HepG2 (cell line): Measurements from ENCODE around the gene CDH11.

ENCODE experiments used
- ATF3 ChIP-seq: sonication (generic); formaldehyde crosslinking; IDR thresholded peaks from 2 replicates; pipeline ENCODE4 v1.4.0; 2020; ENCODE audit warnings: missing genetic modification reagents
- CEBPB ChIP-seq: IDR thresholded peaks from 2 replicates; pipeline ENCODE4 v1.6.1; 2011; ENCODE audit warnings: low read depth, low read length, improper control_type of control experiment, borderline replicate concordance
- CTCF ChIP-seq: sonication (generic); formaldehyde crosslinking; IDR thresholded peaks from 2 replicates; pipeline ENCODE4 v1.5.0; 2020; ENCODE audit warnings: mild to moderate bottlenecking, missing genetic modification reagents, moderate library complexity
- FOXA3 ChIP-seq: IDR thresholded peaks from 2 replicates; pipeline ENCODE4 v1.6.1; 2016; ENCODE audit warnings: missing genetic modification reagents, missing compliant biosample characterization
- FOXP4 ChIP-seq: sonication (generic); formaldehyde crosslinking; IDR thresholded peaks from 2 replicates; pipeline ENCODE4 v1.4.0; 2020; ENCODE audit warnings: missing genetic modification reagents
- GATAD2A ChIP-seq: IDR thresholded peaks from 2 replicates; pipeline ENCODE4 v1.6.1; 2016
- NFIC ChIP-seq: IDR thresholded peaks from 2 replicates; pipeline ENCODE4 v1.6.1; 2012; ENCODE audit warnings: mild to moderate bottlenecking, low read length, inconsistent platforms
- ZMAT3 ChIP-seq: sonication (generic); formaldehyde crosslinking; conservative IDR thresholded peaks from 2 replicates; pipeline ENCODE4 v1.7.0; 2021; ENCODE audit warnings: missing genetic modification reagents
- ZNF10 ChIP-seq: sonication (generic); formaldehyde crosslinking; IDR thresholded peaks from 2 replicates; pipeline ENCODE4 v1.4.0; 2020; ENCODE audit warnings: mild to moderate bottlenecking, low read depth, missing genetic modification reagents, borderline replicate concordance
- ZNF274 ChIP-seq: sonication (generic); formaldehyde crosslinking; IDR thresholded peaks from 2 replicates; pipeline ENCODE4 v1.5.1; 2020; ENCODE audit warnings: mild to moderate bottlenecking, missing genetic modification reagents
- TF ChIP-seq, protein P1 (sequence below): sonication (generic); formaldehyde crosslinking; IDR thresholded peaks from 2 replicates; pipeline ENCODE4 v1.5.1; 2020; ENCODE audit warnings: mild to moderate bottlenecking, missing genetic modification reagents, borderline replicate concordance

- TF ChIP-seq CEBPB (no peak), CTCF (CRISPR knock-in tag) (no peak), ZMAT3 (CRISPR knock-in tag) (no peak), NFIC (no peak), ZNF274 (CRISPR knock-in tag) (no peak), FOXP4 (CRISPR knock-in tag) (no peak), FOXA3 (CRISPR knock-in tag) (no peak), ATF3 (CRISPR knock-in tag) (no peak), ZNF10 (CRISPR knock-in tag) (no peak), GATAD2A (no peak)
- TF ChIP-seq, protein P1, sequence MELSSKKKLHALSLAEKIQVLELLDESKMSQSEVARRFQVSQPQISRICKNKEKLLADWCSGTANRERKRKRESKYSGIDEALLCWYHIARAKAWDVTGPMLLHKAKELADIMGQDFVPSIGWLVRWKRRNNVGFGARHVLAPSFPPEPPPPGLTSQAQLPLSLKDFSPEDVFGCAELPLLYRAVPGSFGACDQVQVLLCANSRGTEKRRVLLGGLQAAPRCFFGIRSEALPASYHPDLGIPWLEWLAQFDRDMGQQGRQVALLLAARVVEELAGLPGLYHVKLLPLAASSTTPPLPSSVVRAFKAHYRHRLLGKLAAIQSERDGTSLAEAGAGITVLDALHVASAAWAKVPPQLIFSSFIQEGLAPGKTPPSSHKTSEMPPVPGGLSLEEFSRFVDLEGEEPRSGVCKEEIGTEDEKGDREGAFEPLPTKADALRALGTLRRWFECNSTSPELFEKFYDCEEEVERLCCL = no peak
These were observed 20.4 kb upstream of the CDH11 start for GRCh38 chr16:65142276-65142675.
